Duodenal mucosa (tissue), 2 donors: Measurements from ENCODE around the gene SPDYC.
"Not testable (repeated sequence)": the region's sequence is repeated elsewhere in the genome, so short reads cannot be mapped to it uniquely, and the experiment has no call there.

ENCODE experiments used
- H3K27ac ChIP-seq: one replicate; pipeline ENCODE4 v1.7.0; 2013; ENCODE audit warnings: low read depth, low read length
- H3K27me3 ChIP-seq, 2 donors: one replicate each; pipeline ENCODE4 v1.7.0; 2013; ENCODE audit warnings: low read length in 2 of 2, control low read depth in 1 of 2; ENCODE audit not compliant: insufficient read depth in 2 of 2, control insufficient read depth in 1 of 2
- H3K36me3 ChIP-seq, 2 donors: one replicate each; pipeline ENCODE4 v1.7.0; 2013; ENCODE audit warnings: low read length in 2 of 2, control low read depth in 1 of 2; ENCODE audit not compliant: insufficient read depth in 2 of 2, control insufficient read depth in 1 of 2
- H3K4me1 ChIP-seq, 2 donors: one replicate each; pipeline ENCODE4 v1.7.0; 2013; ENCODE audit warnings: low read length in 2 of 2, control low read depth in 1 of 2; ENCODE audit not compliant: insufficient read depth in 2 of 2, control insufficient read depth in 1 of 2
- H3K4me3 ChIP-seq, 2 donors: one replicate each; pipeline ENCODE4 v1.7.0; 2013; ENCODE audit warnings: low read length in 2 of 2, low read depth in 1 of 2
- H3K9ac ChIP-seq, 2 donors: one replicate each; pipeline ENCODE4 v1.7.0; 2013; ENCODE audit warnings: low read length in 2 of 2, low read depth in 1 of 2
- H3K9me3 ChIP-seq, 2 donors: one replicate each; pipeline ENCODE4 v1.7.0; 2013; ENCODE audit warnings: low read length in 2 of 2, control low read depth in 1 of 2; ENCODE audit not compliant: control insufficient read depth in 1 of 2

The SPDYC gene

GRCh38 chr11:65134240-65134951 lies 35.6 kb upstream of the SPDYC start, which contains the start of gene SYVN1:
TSS of gene SYVN1 (minus strand) at chr11:65134519. CDS start at chr11:65133601, 918 bp downstream.
- H3K27me3 ChIP-seq, result no peaks in the 10 kb centered on the region
- no peaks in the 10 kb centered on the region for H3K9me3 ChIP-seq
- H3K4me3 ChIP-seq, result peak within 1 kb of the TSS; percentile 78 to 94
- peaks cover 31 to 46% of the 10 kb centered on the region in 2 donors for H3K4me1 ChIP-seq
- peak within 1 kb of the TSS; percentile 97 for H3K27ac ChIP-seq
- peaks cover 28 to 36% of the 10 kb centered on the region in 2 donors for H3K36me3 ChIP-seq
- H3K9ac ChIP-seq, result peak within 1 kb of the TSS; percentile 85 to 99

- Histone ChIP-seq H3K36me3 (peaks cover 22 to 29% of the 10 kb centered on the region in 2 donors), H3K9me3 (no peaks in the 10 kb centered on the region), H3K4me1 (peaks cover 31 to 46% of the 10 kb centered on the region in 2 donors), H3K4me3 (peak overlapping the region; percentile 78 to 94), H3K27ac (peak overlapping the region; percentile 97), H3K9ac (peak overlapping the region; percentile 85 to 99), H3K27me3 (no peaks in the 10 kb centered on the region)
Measured at GRCh38 chr11:65134952-65135632, 34.9 kb upstream of the SPDYC start.

GRCh38 chr11:65135633-65136145 lies 34.3 kb upstream of the SPDYC start:
- no peaks in the 10 kb centered on the region for H3K9me3 ChIP-seq
- H3K9ac ChIP-seq, result peak overlapping the region; percentile 85 to 99
- H3K27me3 ChIP-seq, result no peaks in the 10 kb centered on the region
- peaks cover 31 to 46% of the 10 kb centered on the region in 2 donors for H3K4me1 ChIP-seq
- peak overlapping the region; percentile 97 for H3K27ac ChIP-seq
- H3K4me3 ChIP-seq, result peak overlapping the region; percentile 78 to 94
- peaks cover 19 to 24% of the 10 kb centered on the region in 2 donors for H3K36me3 ChIP-seq

- peaks cover 31 to 37% of the 10 kb centered on the region in 2 donors for H3K4me1 ChIP-seq
- no peak overlapping the region for H3K4me3 ChIP-seq
- H3K9ac ChIP-seq, result peak overlapping the region in 1 of 2 donors; percentile 19
- H3K27ac ChIP-seq, result no peak overlapping the region
- peaks cover 10 to 15% of the 10 kb centered on the region in 2 donors for H3K36me3 ChIP-seq
- no peaks in the 10 kb centered on the region for H3K27me3 ChIP-seq
- no peaks in the 10 kb centered on the region for H3K9me3 ChIP-seq
Measured at GRCh38 chr11:65136515-65137096, 33.4 kb upstream of the SPDYC start.

GRCh38 chr11:65141896-65142494 lies 28.0 kb upstream of the SPDYC start:
- Histone ChIP-seq H3K9ac (no peak overlapping the region), H3K27ac (no peak overlapping the region), H3K27me3 (no peaks in the 10 kb centered on the region), H3K4me1 (no peaks in the 10 kb centered on the region), H3K9me3 (no peaks in the 10 kb centered on the region), H3K36me3 (no peaks in the 10 kb centered on the region), H3K4me3 (no peak overlapping the region)

GRCh38 chr11:65147352-65148075 lies 22.5 kb upstream of the SPDYC start:
- H3K9ac ChIP-seq, result no peak overlapping the region
- H3K36me3 ChIP-seq, result no peaks in the 10 kb centered on the region
- peaks cover 3 to 5% of the 10 kb centered on the region in 2 donors for H3K9me3 ChIP-seq
- H3K4me1 ChIP-seq, result peaks cover 8 to 17% of the 10 kb centered on the region in 2 donors
- no peaks in the 10 kb centered on the region for H3K27me3 ChIP-seq
- no peak overlapping the region for H3K4me3 ChIP-seq
- no peak overlapping the region for H3K27ac ChIP-seq

DNA sequence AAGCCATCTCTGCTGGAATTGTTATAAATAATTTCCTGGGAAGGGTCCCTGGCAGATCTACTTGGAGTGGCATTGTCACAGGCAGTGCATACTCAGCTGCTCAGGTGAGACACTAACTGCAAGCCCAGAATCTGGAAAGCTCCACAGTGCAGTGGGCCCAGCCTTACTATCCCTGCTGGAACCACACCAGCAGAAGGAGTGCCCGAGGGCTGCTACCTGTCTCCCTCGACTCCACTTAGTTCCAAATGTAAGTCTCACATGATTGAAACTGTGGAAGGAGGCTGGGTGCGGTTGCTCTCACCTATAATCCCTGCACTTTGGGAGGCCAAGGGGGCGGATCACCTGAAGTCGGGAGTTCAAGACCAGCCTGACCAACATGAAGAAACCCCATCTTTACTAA lies 21.4 kb upstream of the SPDYC start:
- H3K36me3 ChIP-seq, result no peaks in the 10 kb centered on the region
- peaks cover 8 to 17% of the 10 kb centered on the region in 2 donors for H3K4me1 ChIP-seq
- H3K4me3 ChIP-seq, result no peak overlapping the region
- H3K9ac ChIP-seq, result no peak overlapping the region
- H3K9me3 ChIP-seq, result peaks cover 3 to 5% of the 10 kb centered on the region in 2 donors
- no peak overlapping the region for H3K27ac ChIP-seq
- H3K27me3 ChIP-seq, result no peaks in the 10 kb centered on the region

DNA sequence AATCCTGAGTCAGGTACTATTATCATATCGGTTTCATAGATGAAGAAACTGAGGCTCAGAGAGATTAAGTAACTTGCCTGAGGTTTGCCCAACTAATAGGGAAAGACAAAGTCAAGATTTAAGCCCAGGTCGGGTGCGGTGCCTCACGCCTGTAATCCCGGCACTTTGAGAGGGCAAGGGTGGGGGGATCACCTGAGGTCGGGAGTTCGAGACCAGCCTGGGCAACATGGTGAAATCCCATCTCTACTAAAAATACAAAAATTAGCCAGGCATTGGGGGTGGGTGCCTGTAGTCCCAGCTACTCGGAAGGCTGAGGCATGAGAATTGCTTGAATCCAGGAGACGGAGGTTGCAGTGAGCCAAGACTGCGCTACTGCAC lies 19.9 kb upstream of the SPDYC start:
- H3K36me3 ChIP-seq, H3K4me3 ChIP-seq, H3K27ac ChIP-seq, H3K9me3 ChIP-seq, H3K27me3 ChIP-seq, H3K9ac ChIP-seq: not testable (repeated sequence)
- H3K4me1 ChIP-seq, result peaks cover 8 to 17% of the 10 kb centered on the region in 2 donors

DNA sequence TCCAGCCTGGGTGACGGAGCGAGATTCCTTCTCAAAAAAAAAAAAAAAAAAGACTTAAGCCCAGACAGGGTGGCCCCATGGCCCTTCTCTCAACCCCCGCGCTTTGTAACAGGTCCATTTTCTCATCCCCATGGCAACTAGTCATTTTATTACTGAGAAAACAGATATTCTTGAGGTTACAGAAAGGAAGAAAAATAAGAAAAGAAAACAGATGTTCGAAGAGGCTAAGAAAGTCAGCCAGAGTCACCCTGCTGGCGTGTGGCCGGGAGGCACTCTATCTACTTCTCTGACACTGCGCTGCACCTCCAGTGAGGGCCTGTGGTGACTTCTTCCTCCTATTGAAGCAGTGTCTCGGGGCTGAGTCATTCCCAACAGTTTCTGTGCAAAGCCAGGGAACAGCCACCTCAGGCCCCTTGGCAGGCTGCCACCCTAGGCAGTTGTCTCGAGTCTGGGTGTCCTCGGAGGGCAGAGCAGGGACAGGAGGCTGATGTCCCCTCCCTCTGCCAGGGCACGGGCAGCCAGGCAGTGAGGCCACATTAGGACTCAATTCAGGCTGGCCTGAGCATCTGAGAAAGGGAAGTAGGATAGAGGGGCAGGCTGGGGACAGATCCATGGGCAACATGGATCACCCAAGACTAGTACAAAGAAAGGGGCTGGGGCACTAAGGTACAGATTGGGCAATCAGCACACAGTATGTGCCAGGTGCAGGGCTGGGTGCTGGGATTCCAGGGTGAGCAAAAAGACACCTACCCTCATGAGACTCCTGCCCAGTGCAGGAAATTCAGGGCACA lies 19.3 kb upstream of the SPDYC start:
- H3K4me1 ChIP-seq, result peaks cover 8 to 17% of the 10 kb centered on the region in 2 donors
- H3K4me3 ChIP-seq, result no peak overlapping the region
- no peaks in the 10 kb centered on the region for H3K36me3 ChIP-seq
- H3K27me3 ChIP-seq, result no peaks in the 10 kb centered on the region
- peak overlapping the region in 1 of 2 donors; percentile 54 for H3K9ac ChIP-seq
- peak overlapping the region; percentile 26 for H3K27ac ChIP-seq
- peaks cover 3 to 5% of the 10 kb centered on the region in 2 donors for H3K9me3 ChIP-seq
